HuH-7 (cell line): ENCODE measurements around the gene PDE9A.

Experiments used
- DNase-seq: peaks from one replicate; pipeline ENCODE4 v3.0.0; 2011; ENCODE audit warnings: low spot score

Gene PDE9A

DNA sequence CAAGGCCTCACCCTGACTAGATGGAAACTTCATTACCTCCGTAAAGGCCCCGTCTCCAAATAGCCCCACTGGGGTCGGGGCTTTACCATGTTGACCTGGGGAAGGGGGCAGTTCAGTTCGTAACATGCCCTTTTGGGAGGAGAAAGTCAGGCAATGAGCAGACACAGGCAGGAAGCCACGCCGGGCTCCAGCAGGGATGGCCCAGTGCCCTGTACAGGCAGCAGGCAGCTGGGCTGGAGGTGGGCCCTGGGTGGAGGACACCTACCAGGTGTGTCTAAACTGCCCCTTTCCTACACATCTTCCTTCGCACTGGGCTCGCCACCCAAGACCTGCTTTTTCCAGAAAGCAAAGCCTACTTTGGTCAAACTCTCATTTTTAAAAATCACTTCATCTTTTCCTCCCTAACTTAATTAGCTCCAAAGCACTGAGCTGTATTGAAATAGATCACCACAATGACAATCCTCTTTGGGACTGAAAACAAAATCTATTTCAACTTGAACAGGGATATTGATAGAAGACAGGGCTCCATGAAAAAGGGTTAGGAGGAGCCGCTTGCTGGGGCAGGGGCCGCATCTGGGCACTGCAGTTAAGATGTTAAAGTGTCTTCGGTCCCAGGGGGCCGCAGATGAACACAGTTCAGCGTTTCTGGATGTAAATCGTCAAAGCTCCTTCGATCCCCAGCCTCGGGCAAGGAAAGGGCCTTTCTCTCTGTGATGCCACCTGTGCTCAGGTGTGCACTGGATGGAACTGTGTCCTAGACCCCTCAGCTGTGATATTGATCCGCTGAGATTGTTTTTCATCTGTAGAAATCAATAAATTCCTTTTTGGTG lies 104.6 kb downstream of the PDE9A start:
- no peak for DNase-seq

DNA sequence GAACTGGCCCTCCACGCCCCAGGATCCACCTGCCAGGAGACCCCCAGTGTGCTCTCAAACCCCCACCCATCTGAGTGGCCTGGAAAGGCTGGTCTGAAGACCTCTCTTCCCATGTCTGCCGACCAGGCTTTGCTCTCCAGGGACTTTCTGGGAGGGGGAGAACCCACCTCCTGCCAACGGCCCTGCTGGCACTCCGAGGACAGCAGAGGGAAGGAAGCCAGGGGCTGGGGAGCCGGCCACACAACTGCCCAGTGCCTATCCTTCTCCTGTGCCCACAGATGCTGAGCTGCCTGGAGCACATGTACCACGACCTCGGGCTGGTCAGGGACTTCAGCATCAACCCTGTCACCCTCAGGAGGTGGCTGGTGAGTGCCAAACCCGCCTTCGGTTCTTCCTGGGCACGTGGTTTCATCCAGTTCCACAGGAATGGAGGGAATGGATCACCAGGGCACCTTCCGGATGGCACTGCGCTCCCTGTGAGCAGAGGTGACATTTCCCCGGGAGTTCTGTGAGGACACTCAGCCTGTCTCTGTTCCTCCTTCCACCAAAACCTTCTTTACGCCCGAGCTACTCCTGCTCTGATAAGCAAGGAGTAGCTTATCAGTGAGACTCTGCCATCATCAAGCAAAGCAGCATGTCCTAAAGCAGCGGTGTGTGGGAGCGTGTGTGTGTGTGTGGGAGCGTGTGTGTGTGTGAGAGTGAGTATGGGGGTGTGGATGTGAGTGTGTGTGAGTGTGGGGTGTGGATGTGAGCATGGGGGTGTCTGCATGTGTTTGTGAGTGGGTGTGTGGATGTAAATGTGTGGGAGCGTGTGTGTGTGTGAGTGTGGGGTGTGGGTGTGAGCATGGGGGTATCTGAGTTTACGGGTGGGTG lies 105.5 kb downstream of the PDE9A start:
- DNase-seq: no peak

DNA sequence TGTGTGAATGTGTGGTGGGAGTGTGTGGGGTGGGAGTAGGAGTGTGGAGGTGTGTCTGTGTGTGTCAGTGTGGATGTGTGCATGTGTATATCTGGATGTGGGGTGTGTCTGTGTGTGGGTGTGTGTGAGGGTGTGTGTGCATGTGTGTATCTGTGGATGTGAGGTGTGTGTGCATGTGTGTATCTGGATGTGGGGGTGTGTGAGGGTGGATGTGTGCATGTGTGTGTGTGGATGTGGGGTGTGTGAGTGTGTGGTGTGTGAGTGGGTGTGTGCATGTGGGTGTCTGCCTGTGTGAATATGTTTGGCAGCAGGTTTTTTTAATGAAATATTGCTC lies 106.1 kb downstream of the PDE9A start:
- DNase-seq: no peak

DNA sequence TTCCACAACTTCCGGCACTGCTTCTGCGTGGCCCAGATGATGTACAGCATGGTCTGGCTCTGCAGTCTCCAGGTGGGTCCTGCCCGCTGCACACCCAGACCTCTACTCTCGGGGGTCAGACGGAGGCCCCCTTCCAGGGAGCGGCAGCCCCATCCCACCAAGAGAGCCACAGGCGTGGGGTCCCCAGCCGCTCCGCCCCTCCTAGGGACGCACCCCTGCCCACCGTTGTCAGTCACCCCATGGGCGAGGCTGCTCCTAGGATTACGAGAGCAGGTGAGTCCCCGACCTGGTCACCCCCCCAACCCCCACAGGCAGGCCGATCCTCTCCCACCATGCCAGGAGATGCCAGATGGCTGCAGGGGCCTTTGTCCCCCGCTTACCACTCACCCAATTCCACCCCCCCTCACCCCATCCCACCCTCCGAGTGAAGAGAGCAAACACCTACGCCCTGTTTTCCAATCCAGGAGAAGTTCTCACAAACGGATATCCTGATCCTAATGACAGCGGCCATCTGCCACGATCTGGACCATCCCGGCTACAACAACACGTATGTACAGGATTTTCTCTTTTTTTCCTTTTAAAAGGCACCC lies 107.0 kb downstream of the PDE9A start:
- DNase-seq: no peak

DNA sequence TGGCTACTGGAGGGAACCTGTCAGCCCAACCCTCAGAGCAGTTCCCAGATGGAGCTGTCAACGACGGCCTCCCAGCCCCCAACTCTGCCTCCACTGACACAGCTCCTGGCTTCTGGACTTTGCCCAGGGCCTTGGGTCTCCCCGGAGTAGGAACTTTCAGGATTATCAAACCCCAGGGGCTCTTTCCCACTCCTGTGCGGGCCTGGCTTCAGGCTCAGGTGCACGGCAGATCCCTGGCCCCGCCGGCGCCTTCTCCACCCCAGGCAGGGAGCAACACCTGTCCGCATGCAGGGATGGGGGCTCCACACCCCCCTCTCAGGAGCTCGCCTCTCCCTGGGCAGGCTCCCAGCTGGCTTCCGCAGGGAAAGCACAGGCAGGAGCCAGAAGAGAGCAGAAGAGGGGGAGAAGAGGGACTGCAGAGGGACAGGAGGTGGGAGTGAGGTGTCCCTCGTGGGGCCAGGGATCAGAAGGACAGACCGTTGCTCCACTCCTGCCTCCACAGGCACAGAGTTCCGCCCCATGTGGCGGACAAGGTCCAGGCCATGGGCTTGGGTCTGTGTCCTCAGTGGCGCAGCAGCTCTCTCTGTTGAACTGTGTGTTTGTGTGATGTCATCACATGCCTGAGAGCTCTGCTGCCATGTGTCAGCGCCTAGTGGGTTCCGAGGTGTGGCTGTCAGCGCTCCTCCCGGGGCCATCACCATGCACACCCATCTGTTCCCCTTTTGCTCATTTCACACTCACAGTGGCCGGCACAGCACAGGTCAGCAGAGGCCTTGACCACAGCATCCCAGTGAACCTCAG lies 107.7 kb downstream of the PDE9A start:
- DNase-seq: peak; percentile 76

DNA sequence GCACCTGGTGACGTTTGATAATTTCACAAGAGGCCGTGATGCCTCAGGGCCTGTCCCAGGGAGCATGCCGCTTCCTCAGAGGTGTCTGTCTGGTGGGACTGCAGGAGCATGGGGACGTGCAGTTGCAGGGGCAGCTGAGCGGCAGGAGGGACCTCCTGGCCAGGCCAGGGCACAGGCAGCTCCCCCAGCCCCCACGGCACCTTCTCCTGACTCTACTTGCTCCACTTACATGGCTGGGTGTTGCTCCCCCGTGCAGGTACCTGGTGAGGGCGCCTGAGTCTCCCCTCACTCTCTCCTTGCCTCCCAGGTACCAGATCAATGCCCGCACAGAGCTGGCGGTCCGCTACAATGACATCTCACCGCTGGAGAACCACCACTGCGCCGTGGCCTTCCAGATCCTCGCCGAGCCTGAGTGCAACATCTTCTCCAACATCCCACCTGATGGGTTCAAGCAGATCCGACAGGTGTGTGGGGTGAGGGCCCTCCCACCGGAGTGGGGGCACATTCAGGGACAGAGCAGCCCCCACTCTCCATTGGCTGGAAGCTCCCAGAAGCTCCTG lies 108.4 kb downstream of the PDE9A start:
- DNase-seq: no peak

DNA sequence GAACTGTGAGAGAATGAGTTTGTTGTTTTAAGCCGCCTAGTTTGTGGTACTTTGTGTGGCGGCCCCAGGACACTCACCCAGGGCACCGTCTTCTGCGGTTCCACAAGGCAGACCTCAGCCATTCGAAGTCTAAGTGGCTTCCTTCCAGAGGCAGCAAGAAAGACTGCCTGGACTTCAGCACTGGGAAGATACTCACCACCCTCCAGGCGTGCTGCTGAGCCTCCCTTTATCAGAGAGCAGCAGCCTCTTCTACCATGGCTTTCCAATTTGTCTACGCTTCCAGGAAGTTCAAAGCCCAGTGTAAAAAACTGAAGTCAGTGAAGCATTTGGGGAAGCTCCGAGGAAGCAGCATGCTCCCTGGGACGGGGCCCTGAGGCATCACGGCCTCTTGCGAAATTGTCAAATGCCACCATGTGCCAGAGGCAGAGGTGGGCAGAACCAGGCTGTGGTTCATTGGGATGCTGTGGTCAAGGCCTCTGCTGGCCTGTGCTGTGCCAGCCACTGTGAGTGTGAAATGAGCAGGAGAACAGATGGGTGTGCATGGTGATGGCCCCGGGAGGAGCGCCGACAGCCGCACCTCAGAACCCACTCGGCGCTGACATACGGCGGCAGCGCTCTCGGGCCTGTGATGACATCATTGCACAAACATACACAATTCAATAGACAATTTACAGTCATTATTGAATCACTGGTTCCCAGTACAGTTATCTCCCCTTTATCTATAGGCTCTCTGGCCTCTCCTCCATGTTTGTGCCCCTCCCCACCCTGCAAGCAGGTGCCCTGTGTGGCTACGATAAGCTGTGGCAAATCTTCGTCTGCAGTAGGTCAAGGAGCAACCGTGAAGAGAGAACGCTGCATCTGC lies 110.4 kb downstream of the PDE9A start:
- DNase-seq: no peak

DNA sequence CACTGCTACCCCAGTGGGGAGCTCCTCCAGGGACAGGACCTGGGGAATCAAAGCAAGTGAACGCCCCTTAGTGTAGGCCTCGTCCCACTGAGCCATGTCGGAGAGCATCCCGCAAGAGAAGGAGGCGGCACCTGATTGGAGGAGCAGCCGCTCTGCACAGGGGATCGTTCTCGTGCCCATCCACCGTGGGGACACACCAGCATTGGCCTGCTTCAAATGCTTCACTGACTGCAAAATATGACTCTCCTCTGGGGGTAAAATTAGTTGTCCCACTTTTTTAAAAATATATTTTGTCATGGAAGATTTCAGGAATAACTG lies 111.0 kb downstream of the PDE9A start:
- DNase-seq: no peak

DNA sequence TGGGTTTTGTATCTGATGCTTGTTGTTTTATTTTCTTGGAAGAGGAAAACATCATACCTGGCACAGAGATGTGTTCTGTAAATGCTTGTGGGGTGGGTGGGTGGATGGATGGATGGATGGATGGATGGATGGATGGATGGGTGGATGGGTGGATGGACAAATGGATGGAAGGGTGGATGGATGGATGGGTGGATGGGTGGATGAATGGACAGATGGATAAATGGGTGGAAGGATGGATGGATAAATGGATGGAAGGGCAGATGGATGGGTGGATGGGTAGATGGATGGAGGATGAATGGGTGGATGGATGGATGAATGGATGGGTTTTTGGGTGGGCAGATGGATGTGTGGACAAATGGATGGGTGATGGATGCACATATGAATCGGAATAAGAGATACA lies 111.5 kb downstream of the PDE9A start:
- no peak for DNase-seq

DNA sequence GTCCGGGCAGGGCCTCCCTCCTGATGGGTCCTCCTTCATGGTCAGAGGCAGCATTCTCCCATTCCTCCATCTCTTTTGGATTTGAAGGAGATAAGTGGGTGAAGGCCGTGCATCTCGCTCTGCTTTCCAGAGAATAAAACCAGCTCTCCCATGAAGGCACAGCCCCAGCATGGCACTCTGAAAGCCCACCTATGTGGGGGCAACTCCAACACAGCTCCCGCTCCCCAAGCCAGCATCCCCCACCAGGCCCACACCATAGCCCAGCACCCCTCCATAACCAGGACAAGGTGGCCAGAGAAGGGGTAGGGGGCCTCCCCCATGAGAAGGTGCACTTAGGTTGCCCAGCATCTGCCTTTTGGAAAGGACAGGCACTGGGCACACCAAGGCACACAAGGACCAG lies 112.2 kb downstream of the PDE9A start:
- no peak for DNase-seq

DNA sequence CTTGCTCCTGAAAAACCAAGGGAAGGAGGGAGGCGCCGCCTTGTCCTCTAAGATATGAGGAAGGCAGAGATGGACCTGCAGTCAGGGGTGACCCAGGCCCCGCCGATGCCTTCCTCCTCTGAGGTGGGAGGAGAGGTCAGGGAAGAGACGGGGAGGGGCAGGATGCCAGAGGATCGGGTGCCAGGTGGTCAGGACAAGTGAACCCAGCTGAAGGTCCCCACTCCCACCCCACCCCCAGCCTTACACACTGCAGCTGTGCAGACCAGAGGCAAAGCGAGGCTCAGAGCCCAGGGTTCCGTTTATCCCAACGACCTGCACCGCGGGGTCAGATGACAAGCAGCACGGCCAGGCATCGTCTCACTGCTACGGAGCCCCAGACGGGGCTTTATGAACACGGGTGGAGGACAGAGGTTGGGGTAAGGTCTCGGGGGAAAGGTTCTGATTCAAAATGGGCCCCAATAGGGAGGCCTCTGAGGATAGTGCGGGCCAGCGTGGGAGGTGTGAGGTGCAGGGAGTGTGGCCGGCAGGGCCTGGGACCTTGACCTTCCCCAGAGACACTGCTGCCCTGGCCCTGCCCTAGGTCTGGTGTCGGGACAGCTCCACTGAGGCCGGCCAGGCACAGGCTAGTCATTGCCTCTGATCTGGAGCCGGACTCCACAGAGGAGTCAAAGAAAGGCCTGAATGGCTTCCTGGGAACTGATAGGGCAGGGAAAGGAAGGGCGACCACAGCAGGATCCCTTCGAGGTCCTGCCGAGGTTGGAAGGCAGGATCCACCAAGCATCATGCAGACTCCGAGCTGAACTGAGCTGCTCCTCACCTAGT lies 113.5 kb downstream of the PDE9A start:
- no peak for DNase-seq

DNA sequence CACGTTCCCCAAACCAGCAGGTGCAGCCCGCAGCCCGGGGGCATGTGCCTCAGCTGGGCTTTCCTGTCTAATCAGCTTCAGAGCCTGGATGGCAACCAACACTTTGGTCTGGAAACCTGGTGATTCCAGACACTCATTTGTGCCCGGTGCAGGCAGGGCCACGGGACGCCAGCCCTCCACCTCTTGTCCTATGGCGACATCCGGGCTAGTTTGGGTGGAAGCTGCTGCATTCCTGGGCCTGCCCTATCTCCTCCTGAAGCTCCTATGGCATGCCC lies 114.1 kb downstream of the PDE9A start:
- no peak for DNase-seq

DNA sequence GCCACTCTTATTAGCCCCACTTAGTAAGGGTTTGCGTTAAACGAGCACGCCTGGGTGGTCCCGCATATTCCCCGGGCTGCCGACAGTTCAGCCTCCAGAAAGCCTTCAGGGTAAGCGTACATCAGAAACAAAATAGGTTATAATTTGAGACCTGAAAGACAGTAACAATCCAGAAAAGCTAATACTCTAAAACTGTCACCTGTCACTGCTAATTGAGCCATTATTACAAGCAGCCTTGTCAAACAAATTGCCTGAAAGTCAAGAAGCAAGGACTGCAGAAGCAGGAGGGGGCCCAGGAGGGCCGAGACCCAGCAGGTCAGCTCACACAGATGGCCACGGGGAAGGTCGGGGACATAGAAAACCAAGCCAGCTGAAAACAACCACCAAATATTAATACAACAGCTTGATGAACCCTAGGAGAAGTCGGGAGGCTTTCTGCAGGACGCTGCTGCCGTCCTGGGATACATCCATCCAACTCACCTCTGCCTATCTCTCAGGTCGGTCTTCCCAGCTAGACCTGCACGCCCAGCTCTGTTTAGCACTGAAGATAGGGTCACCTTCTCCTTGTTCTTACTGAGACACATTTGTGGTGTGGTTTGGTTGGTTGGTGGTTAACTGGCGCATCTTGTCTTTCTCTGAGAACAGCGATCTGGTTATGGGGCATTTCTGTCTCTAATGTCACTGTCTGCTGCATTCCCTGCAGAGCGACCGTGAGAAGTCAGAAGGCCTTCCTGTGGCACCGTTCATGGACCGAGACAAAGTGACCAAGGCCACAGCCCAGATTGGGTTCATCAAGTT lies 115.1 kb downstream of the PDE9A start:
- DNase-seq: no peak

DNA sequence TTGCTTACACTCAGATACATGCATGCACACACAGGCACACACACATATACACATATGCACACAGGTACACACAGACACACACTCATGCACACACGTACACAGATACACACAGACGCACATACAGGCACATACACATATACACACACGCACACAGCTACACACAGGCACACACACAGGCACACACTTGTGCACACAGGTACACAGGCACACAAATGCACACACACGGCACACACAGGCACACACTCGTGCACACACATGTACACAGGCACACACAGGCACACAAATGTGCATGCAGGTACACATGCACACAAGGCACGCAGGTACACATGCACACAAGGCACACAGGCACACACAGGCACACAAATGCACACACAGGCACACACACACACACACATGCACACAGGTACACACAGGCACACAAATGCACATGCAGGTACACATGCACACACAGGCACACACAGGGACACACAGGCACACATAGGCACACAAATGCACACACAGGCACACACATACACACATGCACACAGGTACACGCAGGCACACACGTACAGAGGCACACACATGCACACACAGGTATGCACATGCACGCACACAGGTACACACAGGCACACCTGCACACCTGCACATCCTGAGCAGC lies 115.9 kb downstream of the PDE9A start:
- no peak for DNase-seq

DNA sequence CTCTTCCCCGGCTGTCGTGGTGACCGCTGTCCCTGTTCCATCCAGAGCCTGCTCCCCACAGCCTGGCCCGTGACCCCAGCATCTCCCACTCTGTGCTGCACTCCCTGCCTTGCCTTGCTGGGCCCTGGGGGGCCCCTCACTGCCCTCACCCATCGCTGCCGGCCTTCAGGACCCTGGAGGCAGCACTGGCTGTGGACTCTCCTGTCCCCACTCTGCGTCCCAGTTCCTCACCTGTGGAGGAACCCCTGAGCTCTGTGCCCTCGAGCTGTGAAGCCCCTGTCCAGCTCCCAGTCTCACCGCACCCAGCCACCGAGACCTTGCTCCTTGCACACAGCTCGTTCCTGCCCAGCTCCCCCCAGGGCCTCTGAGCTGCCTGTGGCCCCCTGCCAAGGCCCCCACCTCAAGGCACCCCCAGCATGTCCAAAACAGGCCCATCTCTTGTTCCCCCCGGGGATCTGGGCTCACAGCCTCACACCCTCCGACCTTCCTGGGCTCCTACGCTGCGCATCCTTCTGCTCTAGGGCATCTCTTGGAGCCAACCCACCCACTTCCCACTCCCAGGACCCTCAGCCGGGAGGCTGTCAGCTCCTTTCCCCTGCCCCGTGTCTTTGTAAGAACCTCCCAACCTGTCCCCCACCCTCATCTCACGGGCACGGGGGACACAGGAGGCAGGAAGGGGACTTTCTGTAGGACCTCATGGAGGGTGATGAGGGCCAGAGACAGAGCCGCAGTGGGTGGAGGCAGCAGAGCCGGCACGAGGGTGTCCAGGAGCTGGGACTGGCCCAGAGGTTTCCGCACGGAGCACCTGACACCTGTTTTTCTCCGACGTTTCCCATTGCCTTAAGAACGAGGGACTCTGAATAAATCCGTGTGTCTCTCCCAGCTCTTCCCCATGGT lies 116.6 kb downstream of the PDE9A start:
- DNase-seq: no peak

DNA sequence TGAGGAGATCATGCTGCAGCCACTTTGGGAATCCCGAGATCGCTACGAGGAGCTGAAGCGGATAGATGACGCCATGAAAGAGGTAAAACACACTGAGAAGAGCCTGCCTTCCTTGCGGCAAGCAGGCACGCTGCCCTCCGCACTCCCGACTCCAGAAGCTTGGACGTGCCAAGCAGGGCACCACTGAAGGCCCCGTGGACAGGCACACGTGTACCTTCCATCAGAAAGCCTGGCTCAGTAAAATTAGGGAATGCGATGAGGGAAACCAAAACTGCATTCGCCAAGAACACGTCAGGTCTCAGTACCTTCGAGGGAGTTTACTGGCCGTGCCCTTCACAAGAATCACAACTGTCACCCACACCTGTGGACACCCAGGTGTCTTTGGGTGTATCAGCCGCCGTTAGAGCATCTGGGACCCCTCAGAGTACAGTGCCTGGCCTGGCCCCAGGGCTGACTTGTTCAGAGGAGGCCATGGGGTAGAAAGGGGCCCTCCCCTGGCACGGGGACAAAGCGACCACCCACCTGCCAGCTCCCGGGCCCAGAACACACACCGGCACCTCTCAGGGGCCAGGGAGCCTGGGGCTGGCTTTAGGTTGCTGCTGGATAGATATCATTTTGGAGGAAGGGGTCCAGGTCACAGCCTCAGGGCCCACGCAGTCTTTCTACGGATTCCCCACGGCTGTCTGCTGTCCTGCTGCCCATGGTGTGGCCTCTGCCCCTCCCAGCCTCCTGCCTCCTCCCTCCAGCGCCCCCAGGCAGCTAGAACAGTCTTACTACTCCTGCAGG lies 117.5 kb downstream of the PDE9A start:
- DNase-seq: no peak

DNA sequence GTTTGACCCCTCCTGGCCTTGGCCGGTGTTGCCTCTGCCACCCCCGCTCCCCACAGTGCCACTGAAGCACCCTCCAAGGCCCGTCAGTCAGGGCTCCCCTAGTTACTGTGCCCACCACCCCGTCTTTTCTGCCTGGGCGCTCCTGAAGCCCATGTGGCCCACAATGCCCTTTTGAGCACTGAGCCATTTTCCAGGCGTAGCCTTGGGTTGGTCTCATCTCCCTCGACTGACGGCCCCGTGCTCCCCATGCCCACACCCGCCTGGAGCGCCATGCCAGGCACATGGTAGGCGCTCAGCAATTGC lies 118.0 kb downstream of the PDE9A start:
- DNase-seq: no peak

DNA sequence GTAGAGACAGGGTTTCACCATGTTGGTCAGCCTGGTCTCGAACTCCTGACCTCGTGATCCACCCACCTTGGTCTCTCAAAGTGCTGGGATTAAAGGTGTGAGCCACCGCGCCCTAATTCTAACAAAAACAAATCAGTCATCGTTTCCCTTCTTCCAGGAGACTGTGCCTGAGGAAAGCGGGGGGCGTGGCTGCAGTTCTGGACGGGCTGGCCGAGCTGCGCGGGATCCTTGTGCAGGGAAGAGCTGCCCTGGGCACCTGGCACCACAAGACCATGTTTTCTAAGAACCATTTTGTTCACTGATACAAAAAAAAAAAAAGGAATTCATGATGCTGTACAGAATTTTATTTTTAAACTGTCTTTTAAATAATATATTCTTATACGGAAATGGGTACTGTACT lies 121.7 kb downstream of the PDE9A start:
- DNase-seq: no peak
